GM18873 (cell line): ENCODE measurements around the gene EVI2A.

Experiments
- ATAC-seq: cut with Tn5 transposase; IDR thresholded peaks from one replicate; pipeline ENCODE4 v1.9.1; 2021; ENCODE audit warnings: mild to moderate bottlenecking, moderate library complexity, moderate number of reproducible peaks; ENCODE audit not compliant: unreplicated experiment, low FRiP score

The EVI2A gene

GRCh38 chr17:31279401-31279800 lies 42.0 kb downstream of the EVI2A start:
- ATAC-seq: no peak

- ATAC-seq: no peak
Measured at GRCh38 chr17:31275116-31275515, 46.3 kb downstream of the EVI2A start.

- ATAC-seq: no peak
Measured at GRCh38 chr17:31274252-31274651, 47.2 kb downstream of the EVI2A start.

- ATAC-seq: no peak
Measured at GRCh38 chr17:31273516-31273915, 47.9 kb downstream of the EVI2A start.

- no peak for ATAC-seq
Measured at GRCh38 chr17:31272803-31273202, 48.6 kb downstream of the EVI2A start.

GRCh38 chr17:31272236-31272635 lies 49.2 kb downstream of the EVI2A start:
- no peak for ATAC-seq

GRCh38 chr17:31269578-31269983 lies 51.8 kb downstream of the EVI2A start:
- ATAC-seq: no peak

- ATAC-seq: no peak
Measured at GRCh38 chr17:31269036-31269577, 52.3 kb downstream of the EVI2A start.
